Sigmoid colon (tissue), 4 donors: ENCODE results near the gene CRISP2.

Experiments used
- CTCF ChIP-seq, 4 experiments: fragments of 450-650 bp in 3 of 4; fragments of 200-600 bp in 1 of 4; IDR thresholded peaks; one replicate each; pipeline ENCODE4 v1.5.1; 2016 to 2019; ENCODE audit warnings: antibody characterized with exemption in 4 of 4, mild to moderate bottlenecking in 3 of 4, moderate library complexity in 2 of 4
- EP300 ChIP-seq, 4 donors: sonication (generic); formaldehyde crosslinking; IDR thresholded peaks; one replicate each; pipeline ENCODE4 v1.6.1; 2017; ENCODE audit warnings: antibody characterized with exemption in 4 of 4
- POLR2A ChIP-seq, 2 donors: fragments of 450-650 bp; IDR thresholded peaks; one replicate each; pipeline ENCODE4 v1.6.1; 2016; ENCODE audit warnings: antibody characterized with exemption in 2 of 2, mild to moderate bottlenecking in 2 of 2, moderate library complexity in 2 of 2
- POLR2AphosphoS5 ChIP-seq, 4 donors: sonication (generic); formaldehyde crosslinking; IDR thresholded peaks; one replicate each; pipeline ENCODE4 v1.6.1; 2017; ENCODE audit warnings: antibody characterized with exemption in 4 of 4

GRCh38 chr6:49653438-49653837, 59.9 kb downstream of the CRISP2 start:
- TF ChIP-seq CTCF (IDR thresholded peaks at IDR 0.05) (no peak), EP300 (IDR thresholded peaks at IDR 0.05) (no peak), POLR2A (IDR thresholded peaks at IDR 0.05) (no peak), POLR2AphosphoS5 (IDR thresholded peaks at IDR 0.05) (no peak)
